Measurements from ENCODE around the gene ANKFY1. TPM values are rescaled to one million over a fixed set of nuclear protein-coding genes. Genes with fewer than 3 reads are reported as not detected.

The ANKFY1 gene
- total and polyA plus RNA-seq, 9 of the 15 experiments (the other 6 are each of a cell fraction or from before 2014, with no cell fraction given): 4.3 to 25.6 (median 12.2) TPM

DNA sequence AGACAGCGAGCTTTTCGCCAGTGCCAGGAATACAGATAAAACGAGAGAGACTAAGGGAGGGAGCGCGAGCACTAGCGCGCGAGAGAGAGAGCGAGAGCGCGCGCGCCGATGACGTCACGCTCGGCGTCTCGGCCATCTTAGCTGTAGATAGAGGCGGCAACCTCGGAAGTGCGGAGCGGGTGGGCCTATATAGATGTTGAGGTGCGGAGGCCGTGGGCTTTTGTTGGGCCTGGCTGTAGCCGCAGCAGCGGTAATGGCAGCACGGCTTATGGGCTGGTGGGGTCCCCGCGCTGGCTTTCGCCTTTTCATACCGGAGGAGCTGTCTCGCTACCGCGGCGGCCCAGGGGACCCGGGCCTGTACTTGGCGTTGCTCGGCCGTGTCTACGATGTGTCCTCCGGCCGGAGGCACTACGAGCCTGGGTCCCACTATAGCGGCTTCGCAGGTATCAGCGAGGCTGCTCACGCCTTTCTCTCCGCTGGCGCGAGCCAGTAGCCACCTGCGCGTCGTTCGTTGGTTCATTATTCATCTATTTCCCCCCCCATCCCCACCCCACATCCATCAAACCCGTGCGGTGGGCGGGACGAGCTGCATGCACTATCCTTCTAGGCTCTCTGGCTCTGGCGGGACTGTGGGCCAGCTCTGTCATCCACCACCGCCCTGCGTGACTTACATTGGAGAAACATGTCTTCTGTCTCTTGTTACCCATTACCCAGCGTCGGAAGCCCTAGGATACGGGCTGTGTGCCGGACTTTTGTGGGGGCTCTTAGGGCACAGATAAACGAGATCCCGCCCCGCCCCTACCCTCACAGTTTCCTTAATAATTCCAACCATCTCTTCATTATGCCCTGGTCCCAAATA lies 120.0 kb downstream of the ANKFY1 start (continued):
- no peak for TF ChIP-seq PPARD (CRISPR knock-in tag; IDR thresholded peaks at IDR 0.05)
- TF ChIP-seq CEBPG (CRISPR knock-in tag; IDR thresholded peaks at IDR 0.05): no peak
- no peak for TF ChIP-seq CEBPG (tag; conservative IDR thresholded peaks at IDR 0.05 in 1 of 2, IDR thresholded peaks at IDR 0.05 in 1 of 2)
- TF ChIP-seq C11orf30 (IDR thresholded peaks at IDR 0.05; ENCODE audit: low read depth): peak; percentile 42; the same call in 1 of the 2 replicates
- peak; percentile 98 for TF ChIP-seq CREM (IDR thresholded peaks at IDR 0.05; ENCODE audit: low read depth)
- TF ChIP-seq TAF1 (IDR thresholded peaks at IDR 0.05; ENCODE audit: control insufficient read depth, extremely low read depth, insufficient read depth, low read length, severe bottlenecking): peak; percentile 77
- TF ChIP-seq PCBP2 (IDR thresholded peaks at IDR 0.05; ENCODE audit: low read depth, low read length, poor library complexity, severe bottlenecking): no peak
- no peak for TF ChIP-seq TRIM24 (IDR thresholded peaks at IDR 0.05)
- no peak for TF ChIP-seq PRPF4 (IDR thresholded peaks at IDR 0.05; ENCODE audit: insufficient read depth, low read depth, low read length, poor library complexity, severe bottlenecking)
- no peak for TF ChIP-seq GATAD2A (IDR thresholded peaks at IDR 0.05)
- TF ChIP-seq NELFE (IDR thresholded peaks at IDR 0.05; ENCODE audit: insufficient read depth, insufficient read length): no peak
- no peak for TF ChIP-seq CBX5 (IDR thresholded peaks at IDR 0.05; ENCODE audit: borderline replicate concordance, low read depth)
- TF ChIP-seq XRCC5 (IDR thresholded peaks at IDR 0.05; ENCODE audit: low read depth, low read length): no peak
- TF ChIP-seq PHB (CRISPR knock-in tag; IDR thresholded peaks at IDR 0.05): no peak
- TF ChIP-seq, protein P1, sequence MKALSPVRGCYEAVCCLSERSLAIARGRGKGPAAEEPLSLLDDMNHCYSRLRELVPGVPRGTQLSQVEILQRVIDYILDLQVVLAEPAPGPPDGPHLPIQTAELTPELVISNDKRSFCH (CRISPR knock-in tag; IDR thresholded peaks at IDR 0.05): no peak
- TF ChIP-seq, protein P1 (tag; IDR thresholded peaks at IDR 0.05): no peak
- TF ChIP-seq MED1 (CRISPR knock-in tag; IDR thresholded peaks at IDR 0.05; ENCODE audit: borderline replicate concordance): no peak
- no peak for TF ChIP-seq USF1 (CRISPR knock-in tag; IDR thresholded peaks at IDR 0.05)
- no peak for TF ChIP-seq MTA2 (IDR thresholded peaks at IDR 0.05; ENCODE audit: low read depth)
- no peak for TF ChIP-seq ZKSCAN1 (IDR thresholded peaks at IDR 0.05; ENCODE audit: low read depth, low read length)
- no peak for TF ChIP-seq ZNF3 (CRISPR knock-in tag; IDR thresholded peaks at IDR 0.05)
- TF ChIP-seq, protein P2, sequence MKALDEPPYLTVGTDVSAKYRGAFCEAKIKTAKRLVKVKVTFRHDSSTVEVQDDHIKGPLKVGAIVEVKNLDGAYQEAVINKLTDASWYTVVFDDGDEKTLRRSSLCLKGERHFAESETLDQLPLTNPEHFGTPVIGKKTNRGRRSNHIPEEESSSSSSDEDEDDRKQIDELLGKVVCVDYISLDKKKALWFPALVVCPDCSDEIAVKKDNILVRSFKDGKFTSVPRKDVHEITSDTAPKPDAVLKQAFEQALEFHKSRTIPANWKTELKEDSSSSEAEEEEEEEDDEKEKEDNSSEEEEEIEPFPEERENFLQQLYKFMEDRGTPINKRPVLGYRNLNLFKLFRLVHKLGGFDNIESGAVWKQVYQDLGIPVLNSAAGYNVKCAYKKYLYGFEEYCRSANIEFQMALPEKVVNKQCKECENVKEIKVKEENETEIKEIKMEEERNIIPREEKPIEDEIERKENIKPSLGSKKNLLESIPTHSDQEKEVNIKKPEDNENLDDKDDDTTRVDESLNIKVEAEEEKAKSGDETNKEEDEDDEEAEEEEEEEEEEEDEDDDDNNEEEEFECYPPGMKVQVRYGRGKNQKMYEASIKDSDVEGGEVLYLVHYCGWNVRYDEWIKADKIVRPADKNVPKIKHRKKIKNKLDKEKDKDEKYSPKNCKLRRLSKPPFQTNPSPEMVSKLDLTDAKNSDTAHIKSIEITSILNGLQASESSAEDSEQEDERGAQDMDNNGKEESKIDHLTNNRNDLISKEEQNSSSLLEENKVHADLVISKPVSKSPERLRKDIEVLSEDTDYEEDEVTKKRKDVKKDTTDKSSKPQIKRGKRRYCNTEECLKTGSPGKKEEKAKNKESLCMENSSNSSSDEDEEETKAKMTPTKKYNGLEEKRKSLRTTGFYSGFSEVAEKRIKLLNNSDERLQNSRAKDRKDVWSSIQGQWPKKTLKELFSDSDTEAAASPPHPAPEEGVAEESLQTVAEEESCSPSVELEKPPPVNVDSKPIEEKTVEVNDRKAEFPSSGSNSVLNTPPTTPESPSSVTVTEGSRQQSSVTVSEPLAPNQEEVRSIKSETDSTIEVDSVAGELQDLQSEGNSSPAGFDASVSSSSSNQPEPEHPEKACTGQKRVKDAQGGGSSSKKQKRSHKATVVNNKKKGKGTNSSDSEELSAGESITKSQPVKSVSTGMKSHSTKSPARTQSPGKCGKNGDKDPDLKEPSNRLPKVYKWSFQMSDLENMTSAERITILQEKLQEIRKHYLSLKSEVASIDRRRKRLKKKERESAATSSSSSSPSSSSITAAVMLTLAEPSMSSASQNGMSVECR (CRISPR knock-in tag; IDR thresholded peaks at IDR 0.05): no peak

All from K562 (cell line).